ENCODE measurements around the gene GRIP2.

DNA sequence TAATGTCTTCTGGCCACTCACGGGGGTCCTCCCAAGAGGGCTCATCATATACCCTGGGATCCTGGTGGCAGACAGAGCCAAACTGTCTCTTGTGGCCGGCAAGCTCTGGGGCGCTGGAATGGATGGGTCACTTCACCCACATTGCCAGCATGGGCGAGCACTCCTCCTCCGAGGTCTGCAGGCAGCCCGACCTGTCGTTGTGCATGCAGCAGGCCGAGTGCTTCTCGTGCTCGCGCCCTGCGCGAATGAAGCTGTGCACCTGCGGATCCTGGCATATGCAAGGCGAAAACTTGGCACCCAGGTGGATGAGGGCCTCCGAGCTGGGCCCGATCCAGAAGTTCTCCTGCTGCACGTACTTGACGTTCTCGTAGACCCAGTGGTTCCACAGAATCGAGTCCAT, 33.6 kb upstream of the GRIP2 start:
- no peak for TF ChIP-seq POLR2A (IDR thresholded peaks at IDR 0.05)
- TF ChIP-seq, protein P1, sequence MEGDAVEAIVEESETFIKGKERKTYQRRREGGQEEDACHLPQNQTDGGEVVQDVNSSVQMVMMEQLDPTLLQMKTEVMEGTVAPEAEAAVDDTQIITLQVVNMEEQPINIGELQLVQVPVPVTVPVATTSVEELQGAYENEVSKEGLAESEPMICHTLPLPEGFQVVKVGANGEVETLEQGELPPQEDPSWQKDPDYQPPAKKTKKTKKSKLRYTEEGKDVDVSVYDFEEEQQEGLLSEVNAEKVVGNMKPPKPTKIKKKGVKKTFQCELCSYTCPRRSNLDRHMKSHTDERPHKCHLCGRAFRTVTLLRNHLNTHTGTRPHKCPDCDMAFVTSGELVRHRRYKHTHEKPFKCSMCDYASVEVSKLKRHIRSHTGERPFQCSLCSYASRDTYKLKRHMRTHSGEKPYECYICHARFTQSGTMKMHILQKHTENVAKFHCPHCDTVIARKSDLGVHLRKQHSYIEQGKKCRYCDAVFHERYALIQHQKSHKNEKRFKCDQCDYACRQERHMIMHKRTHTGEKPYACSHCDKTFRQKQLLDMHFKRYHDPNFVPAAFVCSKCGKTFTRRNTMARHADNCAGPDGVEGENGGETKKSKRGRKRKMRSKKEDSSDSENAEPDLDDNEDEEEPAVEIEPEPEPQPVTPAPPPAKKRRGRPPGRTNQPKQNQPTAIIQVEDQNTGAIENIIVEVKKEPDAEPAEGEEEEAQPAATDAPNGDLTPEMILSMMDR (IDR thresholded peaks at IDR 0.05) = no peak
